OCI-LY3 (cell line): ENCODE data around the gene CCSER2.
"Not testable (repeated sequence)": the region's sequence is repeated elsewhere in the genome, so short reads cannot be mapped to it uniquely, and the experiment has no call there.

Experiments used
- H2AFZ ChIP-seq: fragments of 200-600, 300-600 bp; shearing (Covaris generic); 2 replicates; pipeline ENCODE4 v1.6.0; 2014; ENCODE audit warnings: antibody characterized with exemption, low read depth, low read length
- H3K27ac ChIP-seq: fragments of 200-600, 300-600 bp; sonication (generic); 2 replicates; pipeline ENCODE4 v1.5.1; 2014; ENCODE audit warnings: mild to moderate bottlenecking, low read length, moderate library complexity, mixed read lengths
- H3K27me3 ChIP-seq: fragments of 200-600, 300-600 bp; sonication (generic); 2 replicates; pipeline ENCODE4 v1.6.1; 2014; ENCODE audit warnings: low read depth, low read length, mixed read lengths
- H3K36me3 ChIP-seq: fragments of 200-600, 300-600 bp; sonication (generic); replicated peaks from 2 replicates; pipeline ENCODE3; 2014; ENCODE audit warnings: low read depth, low read length, mixed read lengths
- H3K4me1 ChIP-seq: fragments of 300-600, 200-600 bp; sonication (generic); 2 replicates; pipeline ENCODE4 v1.6.1; 2014; ENCODE audit warnings: low read length, mixed read lengths
- H3K4me2 ChIP-seq: fragments of 200-600, 300-600 bp; sonication (generic); 2 replicates; pipeline ENCODE4 v1.6.1; 2014; ENCODE audit warnings: low read length, mixed read lengths
- H3K4me3 ChIP-seq: fragments of 300-600, 200-600 bp; sonication (generic); 2 replicates; pipeline ENCODE4 v1.5.1; 2014; ENCODE audit warnings: antibody characterized with exemption, mild to moderate bottlenecking, low read length, moderate library complexity
- H3K79me2 ChIP-seq: fragments of 300-600, 200-600 bp; shearing (Covaris generic); 2 replicates; pipeline ENCODE4 v1.6.1; 2014; ENCODE audit warnings: mild to moderate bottlenecking, low read length, mixed read lengths
- H3K9ac ChIP-seq: fragments of 300-600, 200-600 bp; shearing (Covaris generic); 2 replicates; pipeline ENCODE4 v1.6.0; 2014; ENCODE audit warnings: mild to moderate bottlenecking, low read length, moderate library complexity
- H3K9me3 ChIP-seq: fragments of 200-600, 300-600 bp; shearing (Covaris generic); 2 replicates; pipeline ENCODE4 v1.6.1; 2014; ENCODE audit warnings: low read length, mixed read lengths; ENCODE audit not compliant: insufficient read depth
- H4K20me1 ChIP-seq: fragments of 200-600, 300-600 bp; sonication (generic); 2 replicates; pipeline ENCODE4 v1.6.1; 2016; ENCODE audit warnings: low read length, mixed read lengths; ENCODE audit not compliant: insufficient read depth
- CTCF ChIP-seq: fragments of 200-600, 300-600 bp; sonication (generic); IDR thresholded peaks from 2 replicates; pipeline ENCODE4 v1.5.1; 2014; ENCODE audit warnings: antibody characterized with exemption, low read length, low read depth
- EZH2phosphoT487 ChIP-seq: fragments of 200-600 bp; shearing (Covaris generic); IDR thresholded peaks from 2 replicates; pipeline ENCODE4 v1.6.1; 2018; ENCODE audit warnings: antibody characterized with exemption, mixed run types, low read depth

CCSER2 gene

GRCh38 chr10:84528526-84528925 is 200.1 kb downstream of the CCSER2 start:
- H3K36me3 ChIP-seq, H3K79me2 ChIP-seq, H3K4me1 ChIP-seq, H4K20me1 ChIP-seq, H3K4me3 ChIP-seq, H3K9me3 ChIP-seq, H3K27ac ChIP-seq, H3K4me2 ChIP-seq, H3K9ac ChIP-seq, H2AFZ ChIP-seq, H3K27me3 ChIP-seq: not testable (repeated sequence)

- no peak overlapping the region for H3K4me3 ChIP-seq
- no peak overlapping the region for H2AFZ ChIP-seq
- no peaks in the 10 kb centered on the region for H3K9me3 ChIP-seq
- H3K79me2 ChIP-seq, result no peaks in the 10 kb centered on the region
- TF ChIP-seq CTCF (no peak), EZH2phosphoT487 (no peak)
- H3K4me1 ChIP-seq, result no peaks in the 10 kb centered on the region
- H3K9ac ChIP-seq, result no peak overlapping the region
- H3K27me3 ChIP-seq, result no peaks in the 10 kb centered on the region
- H3K4me2 ChIP-seq, result no peak overlapping the region
- no peaks in the 10 kb centered on the region for H4K20me1 ChIP-seq
- H3K27ac ChIP-seq, result no peak overlapping the region
- no peaks in the 10 kb centered on the region for H3K36me3 ChIP-seq
These were observed 202.4 kb downstream of the CCSER2 start for GRCh38 chr10:84530724-84531325.

- no peaks in the 10 kb centered on the region for H3K79me2 ChIP-seq
- H3K4me3 ChIP-seq, result no peak overlapping the region
- H3K36me3 ChIP-seq, result no peaks in the 10 kb centered on the region
- H3K4me2 ChIP-seq, result no peak overlapping the region
- H3K27me3 ChIP-seq, result no peaks in the 10 kb centered on the region
- no peak overlapping the region for H2AFZ ChIP-seq
- no peak overlapping the region for H3K27ac ChIP-seq
- H3K9ac ChIP-seq, result no peak overlapping the region
- H3K4me1 ChIP-seq, result no peaks in the 10 kb centered on the region
- TF ChIP-seq EZH2phosphoT487, result no peak
- no peak for TF ChIP-seq CTCF
- H4K20me1 ChIP-seq, result no peaks in the 10 kb centered on the region
- H3K9me3 ChIP-seq, result no peaks in the 10 kb centered on the region
These were observed 203.0 kb downstream of the CCSER2 start for GRCh38 chr10:84531396-84531795.

GRCh38 chr10:84534168-84534567 is 205.8 kb downstream of the CCSER2 start:
- Histone ChIP-seq H3K4me3 (no peak overlapping the region), H2AFZ (no peak overlapping the region), H3K4me2 (no peak overlapping the region), H3K27ac (no peak overlapping the region), H3K9me3 (no peaks in the 10 kb centered on the region), H3K27me3 (no peaks in the 10 kb centered on the region), H4K20me1 (no peaks in the 10 kb centered on the region), H3K79me2 (no peaks in the 10 kb centered on the region), H3K4me1 (no peaks in the 10 kb centered on the region), H3K9ac (no peak overlapping the region), H3K36me3 (no peaks in the 10 kb centered on the region)
- TF ChIP-seq EZH2phosphoT487, result no peak
- peak; percentile 25; the same call in 1 of the 2 replicates for TF ChIP-seq CTCF
